Mesenchymal stem cell (in vitro differentiated cells and primary cell): ENCODE results near the gene BCAS1.
A peak's percentile ranks its signal among the peaks of the same experiment; 100 is the strongest.

ENCODE experiments used
- DNase-seq: peaks from one replicate; pipeline ENCODE4 v3.0.0-alpha.2; 2013
- H2AFZ ChIP-seq: one replicate; pipeline ENCODE4 v1.6.1; 2013; ENCODE audit warnings: low read depth, mild to moderate bottlenecking, control low read depth, inconsistent platforms, low read length, moderate library complexity
- H2AK5ac ChIP-seq: 2 replicates; pipeline ENCODE4 v1.6.1; 2013; ENCODE audit warnings: low read length, moderate library complexity, mild to moderate bottlenecking, inconsistent platforms; ENCODE audit not compliant: severe bottlenecking
- H2BK120ac ChIP-seq: one replicate; pipeline ENCODE4 v1.6.1; 2013; ENCODE audit warnings: low read depth, mild to moderate bottlenecking, inconsistent platforms, low read length, moderate library complexity
- H2BK12ac ChIP-seq, 2 experiments: one replicate each; pipeline ENCODE4 v1.6.1; 2013; ENCODE audit warnings: inconsistent platforms in 2 of 2, low read length in 2 of 2, mild to moderate bottlenecking in 2 of 2, moderate library complexity in 2 of 2, control low read depth in 1 of 2
- H2BK15ac ChIP-seq: one replicate; pipeline ENCODE4 v1.6.1; 2013; ENCODE audit warnings: mild to moderate bottlenecking, low read depth, inconsistent platforms; ENCODE audit not compliant: poor library complexity, severe bottlenecking
- H2BK5ac ChIP-seq: 2 replicates; pipeline ENCODE4 v1.6.1; 2013; ENCODE audit warnings: low read depth, mild to moderate bottlenecking, low read length, control low read depth, inconsistent platforms; ENCODE audit not compliant: poor library complexity, severe bottlenecking
- H3K14ac ChIP-seq, 2 experiments: one replicate each; pipeline ENCODE4 v1.6.1; 2013; ENCODE audit warnings: inconsistent platforms in 2 of 2, low read length in 2 of 2, control low read depth in 1 of 2, mild to moderate bottlenecking in 1 of 2, moderate library complexity in 1 of 2
- H3K18ac ChIP-seq, 2 experiments: one replicate each; pipeline ENCODE4 v1.6.1; 2013; ENCODE audit warnings: inconsistent platforms in 2 of 2, low read length in 2 of 2, control low read depth in 1 of 2, low read depth in 1 of 2, mild to moderate bottlenecking in 1 of 2
- H3K23ac ChIP-seq, 2 experiments: one replicate each; pipeline ENCODE4 v1.6.1; 2013; ENCODE audit warnings: inconsistent platforms in 2 of 2, low read length in 2 of 2, mild to moderate bottlenecking in 2 of 2, moderate library complexity in 2 of 2, control low read depth in 1 of 2
- H3K27ac ChIP-seq: 2 replicates; pipeline ENCODE4 v1.5.1; 2013; ENCODE audit warnings: mild to moderate bottlenecking, moderate library complexity, low read length, control low read depth, inconsistent platforms; ENCODE audit not compliant: poor library complexity, severe bottlenecking
- H3K27me3 ChIP-seq, 2 experiments: 2 replicates each; pipeline versions ENCODE4 v1.6.1 to v1.7.0; 2013; ENCODE audit warnings: low read length in 2 of 2, mild to moderate bottlenecking in 2 of 2, moderate library complexity in 2 of 2, control low read depth in 1 of 2, inconsistent platforms in 1 of 2; ENCODE audit not compliant: control insufficient read depth in 1 of 2, insufficient read depth in 1 of 2
- H3K36me3 ChIP-seq, 2 experiments: 2 replicates each; pipeline versions ENCODE4 v1.6.1 to v1.7.0; 2013; ENCODE audit warnings: low read length in 2 of 2, control low read depth in 1 of 2, inconsistent platforms in 1 of 2, low read depth in 1 of 2, mild to moderate bottlenecking in 1 of 2; ENCODE audit not compliant: insufficient read depth in 2 of 2, control insufficient read depth in 1 of 2
- H3K4ac ChIP-seq, 2 experiments: one replicate each; pipeline ENCODE4 v1.6.1; 2013; ENCODE audit warnings: inconsistent platforms in 2 of 2, low read length in 2 of 2, mild to moderate bottlenecking in 2 of 2, moderate library complexity in 2 of 2, control low read depth in 1 of 2, low read depth in 1 of 2
- H3K4me1 ChIP-seq: 2 replicates; pipeline ENCODE4 v1.6.1; 2013; ENCODE audit warnings: low read depth, low read length, control low read depth; ENCODE audit not compliant: control insufficient read depth, insufficient read depth
- H3K4me2 ChIP-seq: 2 replicates; pipeline ENCODE4 v1.6.1; 2013; ENCODE audit warnings: low read length, mild to moderate bottlenecking, inconsistent platforms; ENCODE audit not compliant: poor library complexity, severe bottlenecking
- H3K4me3 ChIP-seq, 2 experiments: 2 replicates each; pipeline versions ENCODE4 v1.5.1 to v1.7.0; 2013; ENCODE audit warnings: low read length in 2 of 2, mild to moderate bottlenecking in 2 of 2, control low read depth in 1 of 2, low read depth in 1 of 2; ENCODE audit not compliant: insufficient read depth in 1 of 2
- H3K79me1 ChIP-seq: replicated peaks from 2 replicates; pipeline ENCODE4 v1.6.1; 2013; ENCODE audit warnings: mild to moderate bottlenecking, control low read depth, low read length, inconsistent platforms; ENCODE audit not compliant: poor library complexity, severe bottlenecking
- H3K9ac ChIP-seq: 2 replicates; pipeline ENCODE4 v1.7.0; 2013; ENCODE audit warnings: mild to moderate bottlenecking, low read length, moderate library complexity
- H3K9me3 ChIP-seq: 2 replicates; pipeline ENCODE4 v1.7.0; 2013; ENCODE audit warnings: mild to moderate bottlenecking, low read length; ENCODE audit not compliant: control insufficient read depth
- H4K8ac ChIP-seq: one replicate; pipeline ENCODE4 v1.6.1; 2013; ENCODE audit warnings: inconsistent platforms, mild to moderate bottlenecking, low read length, moderate library complexity
- H4K91ac ChIP-seq: one replicate; pipeline ENCODE4 v1.6.1; 2013; ENCODE audit warnings: mild to moderate bottlenecking, low read length, inconsistent platforms
- WGBS: methylation state at CpG from one replicate; pipeline ENCODE4 v1.1.7; 2013; ENCODE audit warnings: mixed read lengths; 5-methylcytosine and 5-hydroxymethylcytosine counted together

Gene BCAS1

DNA sequence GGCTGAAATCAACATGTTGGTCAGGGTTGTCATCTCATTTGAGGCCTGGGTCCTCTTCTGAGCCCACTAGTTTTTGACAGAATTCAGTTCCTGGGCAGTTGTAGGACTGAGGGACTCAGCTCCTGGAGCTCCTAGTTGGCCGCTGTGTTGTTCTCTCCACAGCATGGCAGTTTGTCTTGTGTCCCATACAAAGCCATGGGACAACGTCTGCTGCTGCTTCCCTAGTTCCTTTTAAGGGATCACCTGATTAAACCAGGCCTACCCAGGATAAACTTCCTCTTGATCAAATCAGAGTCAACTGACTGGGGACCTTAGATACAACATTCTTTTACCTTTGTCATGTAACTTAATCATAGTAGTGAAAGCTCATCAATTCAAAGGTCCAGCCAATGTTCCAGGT, 141.0 kb downstream of the BCAS1 start:
- H3K9me3 ChIP-seq = no peaks in the 10 kb centered on the region
- no peak overlapping the region for H3K14ac ChIP-seq
- H2BK15ac ChIP-seq = no peak overlapping the region
- no peak overlapping the region for H2AFZ ChIP-seq
- DNase-seq = no peak
- H3K79me1 ChIP-seq = no peaks in the 10 kb centered on the region
- WGBS = 100% methylated on average over 2 of the region's 2 CpGs
- H3K18ac ChIP-seq = peak overlapping the region in 1 of 2 experiments; percentile 16
- H3K36me3 ChIP-seq = no peaks in the 10 kb centered on the region
- no peak overlapping the region for H2BK120ac ChIP-seq
- no peak overlapping the region for H3K27ac ChIP-seq
- no peak overlapping the region for H2AK5ac ChIP-seq
- H4K8ac ChIP-seq = no peak overlapping the region
- H2BK12ac ChIP-seq = peak overlapping the region in 1 of 2 experiments; percentile 83
- peaks cover 3% of the 10 kb centered on the region for H3K4me1 ChIP-seq
- H3K27me3 ChIP-seq = no peaks in the 10 kb centered on the region
- H3K9ac ChIP-seq = no peak overlapping the region
- H3K23ac ChIP-seq = no peak overlapping the region
- no peak overlapping the region for H3K4ac ChIP-seq
- no peak overlapping the region for H2BK5ac ChIP-seq
- no peak overlapping the region for H3K4me3 ChIP-seq
- H4K91ac ChIP-seq = no peak overlapping the region
- no peak overlapping the region for H3K4me2 ChIP-seq

DNA sequence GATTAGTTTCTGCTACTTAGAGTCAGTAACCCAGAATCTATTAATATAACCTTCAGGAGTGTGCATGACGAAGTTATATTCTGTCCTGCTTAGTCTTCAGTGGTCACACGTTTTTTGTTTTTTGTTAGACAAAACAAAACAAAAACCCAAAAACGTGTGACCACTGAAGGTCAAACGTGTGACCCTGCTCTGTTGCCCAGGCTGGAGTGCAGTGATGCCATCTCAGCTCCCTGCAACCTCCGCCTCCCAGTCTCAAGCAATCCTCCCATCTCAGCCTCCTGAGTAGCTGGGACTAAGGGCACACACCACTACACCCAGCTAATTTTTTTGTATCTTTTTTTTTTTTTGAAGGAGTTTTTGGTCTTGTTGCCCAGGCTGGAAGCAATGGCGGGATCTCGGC, 142.4 kb downstream of the BCAS1 start:
- H3K79me1 ChIP-seq = no peaks in the 10 kb centered on the region
- H3K27me3 ChIP-seq = no peaks in the 10 kb centered on the region
- no peaks in the 10 kb centered on the region for H3K36me3 ChIP-seq
- peak overlapping the region in 1 of 2 experiments; percentile 73 for H2BK12ac ChIP-seq
- H2AK5ac ChIP-seq = no peak overlapping the region
- 84% methylated on average over 6 of the region's 7 CpGs for WGBS
- H4K91ac ChIP-seq = no peak overlapping the region
- no peak overlapping the region for H2AFZ ChIP-seq
- peak overlapping the region; percentile 8 for H2BK120ac ChIP-seq
- no peak overlapping the region for H2BK15ac ChIP-seq
- no peak overlapping the region for H4K8ac ChIP-seq
- no peak overlapping the region for H3K4me3 ChIP-seq
- H3K4me2 ChIP-seq = no peak overlapping the region
- no peaks in the 10 kb centered on the region for H3K9me3 ChIP-seq
- H3K18ac ChIP-seq = peak overlapping the region in 1 of 2 experiments; percentile 54
- H3K14ac ChIP-seq = no peak overlapping the region
- H2BK5ac ChIP-seq = no peak overlapping the region
- no peak overlapping the region for H3K27ac ChIP-seq
- no peak overlapping the region for H3K9ac ChIP-seq
- no peak overlapping the region for H3K4ac ChIP-seq
- H3K23ac ChIP-seq = no peak overlapping the region
- DNase-seq = no peak
- peaks cover 3% of the 10 kb centered on the region for H3K4me1 ChIP-seq

DNA sequence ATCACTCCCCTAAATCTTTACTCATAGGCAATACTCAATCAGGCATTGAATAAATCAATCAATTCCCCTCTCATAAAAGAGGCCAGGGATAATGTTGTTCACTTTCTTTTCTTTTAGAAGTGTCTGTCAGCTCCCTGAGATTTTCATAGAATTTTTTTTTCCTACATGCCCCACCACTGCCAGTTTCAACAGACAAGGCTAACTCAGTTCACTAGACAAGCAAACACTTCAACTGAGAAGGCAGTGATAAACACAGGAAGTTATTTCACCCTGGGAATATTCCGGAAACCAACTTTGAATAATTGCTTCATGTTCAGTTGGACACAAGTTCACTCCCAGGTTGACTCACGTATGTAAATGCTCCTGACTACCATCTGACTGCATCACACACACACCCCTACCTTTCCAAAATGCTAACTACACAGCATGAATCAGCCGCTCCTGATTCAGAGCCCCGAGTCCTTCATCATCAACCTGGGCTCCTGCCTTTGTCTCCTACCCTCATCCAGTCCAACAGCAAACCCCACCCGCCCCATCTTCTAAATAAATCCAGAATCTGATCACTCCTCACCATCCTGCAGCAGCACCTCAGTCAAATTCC, 143.9 kb downstream of the BCAS1 start:
- Histone ChIP-seq H3K9me3 (no peaks in the 10 kb centered on the region), H2BK5ac (no peak overlapping the region), H2BK15ac (no peak overlapping the region), H2BK12ac (peak overlapping the region in 1 of 2 experiments; percentile 98), H3K27ac (peak overlapping the region; percentile 62), H4K8ac (peak overlapping the region; percentile 92), H3K18ac (peak overlapping the region in 1 of 2 experiments; percentile 91), H3K27me3 (no peaks in the 10 kb centered on the region), H3K36me3 (no peaks in the 10 kb centered on the region), H3K79me1 (no peaks in the 10 kb centered on the region), H2AK5ac (peak overlapping the region; percentile 75), H3K4me2 (no peak overlapping the region), H3K4me1 (peaks cover 3% of the 10 kb centered on the region), H3K23ac (no peak overlapping the region), H3K4me3 (no peak overlapping the region), H3K4ac (peak overlapping the region; percentile 1 to 91), H4K91ac (peak overlapping the region; percentile 54), H3K14ac (no peak overlapping the region), H2BK120ac (peak overlapping the region; percentile 78), H2AFZ (peak overlapping the region; percentile 1), H3K9ac (peak overlapping the region; percentile 70)
- peak; percentile 93 for DNase-seq
- 20% methylated on average over 5 of the region's 5 CpGs for WGBS

DNA sequence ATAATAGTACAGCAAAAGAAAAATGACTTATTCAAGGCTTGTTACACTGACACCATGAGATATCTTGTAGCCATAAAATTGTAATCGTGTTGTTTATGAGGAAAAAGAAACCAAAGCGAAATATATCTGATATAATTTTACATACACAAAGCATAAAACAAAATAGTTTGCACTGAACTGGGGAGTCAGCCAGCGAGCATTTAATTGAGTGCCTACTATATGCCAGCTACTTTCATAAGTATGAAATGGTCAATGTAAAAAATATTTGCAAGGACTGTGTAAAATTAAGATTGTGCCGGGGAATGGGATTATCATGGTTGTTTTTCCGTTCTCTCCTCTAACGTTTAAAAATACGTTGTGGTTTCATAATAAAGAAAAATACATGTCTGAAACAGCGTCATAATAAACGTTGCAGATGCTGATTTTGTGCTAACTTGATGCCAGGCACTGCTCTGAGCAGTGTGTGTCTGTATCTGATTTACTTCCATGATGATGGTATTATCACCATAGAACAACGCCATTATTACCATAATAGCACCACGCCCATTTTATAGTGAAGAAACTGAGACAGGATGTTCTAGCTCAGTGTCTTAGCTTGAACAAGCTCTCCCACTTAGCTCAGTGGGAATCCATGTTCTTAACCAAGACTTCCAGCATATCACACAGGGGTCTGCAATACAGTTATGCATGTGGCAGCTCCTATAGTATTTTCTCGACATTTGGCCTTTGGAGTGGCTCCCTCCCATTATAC, 144.6 kb downstream of the BCAS1 start:
- Histone ChIP-seq H3K23ac (no peak overlapping the region), H2BK5ac (no peak overlapping the region), H3K36me3 (no peaks in the 10 kb centered on the region), H3K18ac (peak overlapping the region; percentile 83 to 91), H3K27me3 (no peaks in the 10 kb centered on the region), H4K91ac (peak overlapping the region; percentile 86), H2BK120ac (peak overlapping the region; percentile 37), H3K79me1 (no peaks in the 10 kb centered on the region), H3K4me3 (no peak overlapping the region), H3K4me2 (no peak overlapping the region), H3K27ac (peak overlapping the region; percentile 62), H3K9ac (peak overlapping the region; percentile 70), H3K14ac (no peak overlapping the region), H4K8ac (peak overlapping the region; percentile 82), H3K4me1 (peaks cover 3% of the 10 kb centered on the region), H2BK15ac (no peak overlapping the region), H3K4ac (peak overlapping the region; percentile 54 to 64), H2BK12ac (peak overlapping the region; percentile 85 to 94), H2AK5ac (peak overlapping the region; percentile 75), H3K9me3 (no peaks in the 10 kb centered on the region), H2AFZ (no peak overlapping the region)
- 87% methylated on average over 10 of the region's 12 CpGs for WGBS
- no peak for DNase-seq
